GM19240 (cell line): Measurements from ENCODE around the gene SNORC.

Experiments used
- DNase-seq: peaks from one replicate; pipeline ENCODE4 v3.0.0; 2011; ENCODE audit warnings: low spot score; ENCODE audit not compliant: insufficient read length

SNORC gene

DNA sequence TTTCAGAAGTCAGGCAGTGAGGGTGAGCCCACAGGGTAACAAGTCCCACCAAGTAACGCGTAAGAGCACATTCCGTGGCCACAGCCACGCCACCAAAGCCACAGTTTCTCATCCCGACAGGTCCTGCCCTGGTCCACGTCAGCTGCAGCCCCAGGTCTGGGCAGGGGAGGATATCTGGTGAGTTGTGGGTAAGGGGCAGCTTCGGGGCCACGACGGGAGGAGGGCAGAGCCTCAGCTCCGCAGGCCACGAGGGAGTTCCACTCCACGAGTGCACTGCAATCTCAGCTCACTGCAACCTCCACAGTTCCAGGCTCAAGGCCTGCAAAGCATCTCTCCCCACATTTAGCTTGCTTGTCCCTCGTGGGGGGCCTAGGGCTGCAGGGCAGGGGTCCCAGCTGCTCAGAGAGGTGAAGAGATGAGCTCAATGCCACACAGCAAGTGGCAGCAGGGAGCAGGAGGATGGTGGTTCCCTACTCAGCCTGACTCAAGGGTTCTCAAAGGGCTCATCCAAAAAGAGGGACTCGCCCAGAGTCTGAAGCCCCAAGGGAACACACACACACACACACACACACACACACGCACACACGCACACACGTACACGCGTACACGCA, 12.5 kb downstream of the SNORC start:
- no peak for DNase-seq

DNA sequence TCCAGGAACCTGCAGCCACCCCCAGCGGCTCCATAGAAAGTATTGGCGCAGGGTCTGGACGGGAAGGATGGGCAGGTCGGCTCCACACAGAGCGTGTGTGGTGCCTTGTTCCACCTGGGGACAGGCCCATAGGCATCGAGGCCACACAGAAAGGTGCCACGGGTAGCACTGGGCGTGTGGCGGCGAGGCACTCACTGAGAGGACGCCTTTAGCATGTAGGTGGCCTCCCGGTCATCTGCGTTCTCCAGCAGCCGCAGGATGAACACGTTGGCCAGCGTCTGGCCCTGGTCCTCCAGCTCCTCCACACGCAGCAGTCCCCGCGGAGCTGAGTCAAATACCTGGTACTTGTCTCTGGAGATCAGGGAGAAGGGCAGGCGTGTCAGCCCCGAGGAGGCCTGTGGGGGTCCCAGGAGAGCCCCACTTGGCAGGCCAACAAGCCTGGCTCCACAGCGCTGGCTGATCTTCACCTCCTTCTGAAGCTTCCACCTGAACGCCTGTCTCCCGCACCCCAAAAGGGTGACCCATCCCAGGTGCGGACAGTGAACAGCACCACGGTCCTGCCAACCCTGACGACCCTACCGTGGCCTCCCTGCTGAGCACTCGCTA, 13.2 kb downstream of the SNORC start:
- DNase-seq, result no peak

DNA sequence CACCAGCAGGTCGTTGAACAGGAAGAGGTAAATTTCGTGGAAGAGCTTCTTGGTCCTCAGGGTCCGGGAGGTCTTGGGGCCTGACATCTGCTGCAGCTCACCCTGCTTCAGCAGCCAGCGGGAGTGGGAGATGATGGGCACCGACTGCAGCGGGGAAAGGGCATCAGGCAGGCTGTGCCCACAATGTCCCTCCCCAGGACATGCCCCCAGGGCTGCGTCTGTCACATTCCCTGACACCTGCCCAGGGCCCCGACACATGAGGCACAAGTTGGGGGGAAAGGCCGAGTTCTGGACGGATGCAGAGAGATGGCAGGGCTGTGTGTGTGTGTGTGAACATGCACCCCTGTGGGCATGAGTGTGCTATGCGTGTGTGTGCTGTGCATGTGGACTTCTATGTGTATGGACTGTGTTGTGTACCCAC, 13.9 kb downstream of the SNORC start:
- DNase-seq, result no peak

DNA sequence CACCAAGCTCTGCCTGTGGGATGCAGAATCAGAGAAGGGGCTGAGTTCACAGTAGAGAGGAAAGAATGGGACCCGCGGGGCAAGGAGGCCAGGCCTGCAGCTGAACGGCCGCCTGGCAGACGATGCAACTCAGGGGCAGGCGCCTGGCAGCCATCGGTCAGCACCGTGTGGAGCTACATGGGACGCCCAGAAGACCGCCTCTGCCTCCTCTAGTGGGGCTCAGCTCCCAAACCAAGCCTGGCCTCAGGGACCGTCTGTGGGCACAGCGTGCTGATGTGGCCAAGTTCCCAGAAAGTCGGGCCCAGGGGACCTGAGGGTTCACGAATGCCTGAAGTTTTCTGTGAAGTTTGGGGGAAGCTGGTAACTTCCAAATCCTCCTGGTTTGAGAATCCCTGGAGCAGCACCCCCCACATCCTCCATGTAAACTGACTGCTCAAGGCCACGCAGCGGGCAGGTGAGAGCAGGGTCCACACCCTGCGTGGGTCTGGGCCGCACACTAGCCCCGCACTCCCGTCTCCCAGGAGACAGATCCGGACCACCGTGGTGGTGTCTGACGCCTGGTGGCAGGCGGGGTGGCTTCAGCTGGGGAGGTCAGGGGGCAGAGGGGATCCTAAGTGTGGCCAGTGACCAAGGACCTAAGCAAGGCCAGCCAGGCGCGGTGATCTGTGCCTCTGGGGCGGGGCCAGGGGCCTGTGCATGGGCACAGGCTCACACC, 14.6 kb downstream of the SNORC start:
- DNase-seq, result no peak

DNA sequence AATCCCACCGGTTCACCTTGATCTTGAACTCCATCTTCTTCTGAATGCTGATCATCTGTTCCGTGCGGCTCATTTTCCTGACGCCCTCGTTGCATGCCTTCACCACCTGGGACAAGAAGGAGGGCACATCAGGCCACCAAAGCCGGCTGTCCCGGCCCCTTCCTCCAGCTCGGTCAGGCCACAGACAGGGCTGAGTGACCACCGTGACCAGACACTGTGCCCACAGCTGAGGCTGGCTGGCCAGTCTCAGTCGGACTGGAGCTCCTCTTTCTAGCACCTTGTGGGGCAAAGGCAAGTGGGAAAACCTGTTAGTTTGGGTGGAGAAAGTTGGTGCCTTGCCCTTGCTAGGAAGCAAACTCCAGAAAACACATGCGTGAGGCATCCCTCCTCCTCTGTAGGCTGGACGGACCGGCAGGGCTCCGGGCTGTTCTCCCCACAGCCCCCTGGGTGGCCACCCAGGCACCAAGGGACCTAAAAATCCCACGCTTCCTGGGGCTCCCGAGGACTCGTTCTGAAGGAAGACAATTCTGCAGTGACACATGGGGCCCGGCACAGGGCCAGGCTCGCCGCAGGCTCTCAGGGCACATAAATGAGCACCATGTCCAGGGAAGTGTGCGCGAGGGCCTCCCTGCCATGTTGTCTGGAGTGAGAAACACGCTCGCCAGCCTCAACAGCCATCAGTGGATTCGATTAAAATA, 15.3 kb downstream of the SNORC start:
- DNase-seq, result no peak

DNA sequence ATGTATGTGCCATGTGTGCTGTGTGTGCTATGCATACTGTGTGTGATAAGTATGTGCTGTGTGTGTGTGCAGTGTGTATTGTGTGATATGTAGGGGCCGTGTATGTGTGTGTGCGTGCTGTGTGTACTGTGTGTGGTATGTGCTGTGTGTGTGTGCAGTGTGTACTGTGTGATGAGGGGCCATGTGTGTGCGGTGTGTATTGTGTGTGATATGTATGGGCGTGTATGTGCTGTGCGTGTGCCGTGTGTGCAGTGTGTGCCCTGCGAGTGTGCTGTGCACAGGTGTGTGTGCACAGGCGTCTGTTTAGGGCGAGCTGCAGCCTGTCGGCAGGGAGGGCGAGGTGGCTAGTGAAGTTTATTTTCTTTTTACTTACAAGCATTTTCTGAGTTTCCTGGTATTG, 16.1 kb downstream of the SNORC start:
- no peak for DNase-seq

DNA sequence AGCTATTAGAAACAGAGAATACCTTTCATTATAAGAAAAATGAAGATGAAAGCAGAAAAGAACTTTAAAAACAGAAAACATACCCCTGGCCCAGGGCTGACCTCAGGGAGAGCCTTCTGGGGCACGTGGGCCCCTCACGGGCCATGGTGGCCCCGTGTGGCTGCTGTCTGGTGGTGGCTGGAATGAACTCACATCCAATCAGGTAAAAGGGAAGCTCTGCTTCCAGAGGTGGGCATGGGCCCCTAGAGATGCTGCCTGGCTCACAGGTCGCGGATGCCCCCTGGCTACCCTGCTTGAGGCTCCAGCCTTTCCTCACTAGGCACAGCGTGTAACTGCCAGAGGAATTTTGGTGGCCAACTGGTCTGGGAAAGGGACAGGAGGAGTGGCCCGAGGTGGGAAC, 16.6 kb downstream of the SNORC start:
- DNase-seq, result no peak

DNA sequence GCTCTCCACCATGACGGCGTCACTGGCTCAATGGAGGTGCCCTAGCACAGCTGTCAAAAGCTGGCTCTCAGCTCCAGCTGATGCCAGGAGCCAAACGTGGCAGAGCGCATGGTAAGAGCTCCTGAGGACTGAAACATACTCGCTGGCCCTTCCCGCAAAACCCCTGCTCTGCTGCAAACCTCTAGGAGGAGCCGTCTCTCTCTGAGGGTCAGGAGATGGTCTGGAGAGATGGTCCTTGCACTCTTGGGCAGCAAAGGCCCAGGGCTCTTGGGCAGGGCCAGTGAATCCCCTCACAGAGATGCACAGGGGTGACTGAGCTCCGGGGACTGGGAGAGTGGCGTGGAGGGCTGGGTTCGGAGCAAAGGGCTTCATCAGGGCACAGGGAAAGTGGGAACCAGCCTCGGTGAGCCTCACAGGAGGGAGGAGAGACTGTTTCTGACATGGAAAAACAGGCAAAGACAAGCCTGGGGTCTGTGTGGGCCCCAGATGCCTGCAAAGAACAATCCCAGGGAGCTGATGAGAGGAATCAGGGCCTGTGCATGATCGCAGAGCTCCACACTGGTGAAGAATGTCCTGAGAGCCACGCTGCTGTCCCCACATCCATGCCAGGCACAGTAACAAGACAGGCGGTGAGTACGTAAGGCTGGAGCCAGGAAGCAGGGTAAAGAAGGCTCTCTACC, 17.2 kb downstream of the SNORC start:
- no peak for DNase-seq

DNA sequence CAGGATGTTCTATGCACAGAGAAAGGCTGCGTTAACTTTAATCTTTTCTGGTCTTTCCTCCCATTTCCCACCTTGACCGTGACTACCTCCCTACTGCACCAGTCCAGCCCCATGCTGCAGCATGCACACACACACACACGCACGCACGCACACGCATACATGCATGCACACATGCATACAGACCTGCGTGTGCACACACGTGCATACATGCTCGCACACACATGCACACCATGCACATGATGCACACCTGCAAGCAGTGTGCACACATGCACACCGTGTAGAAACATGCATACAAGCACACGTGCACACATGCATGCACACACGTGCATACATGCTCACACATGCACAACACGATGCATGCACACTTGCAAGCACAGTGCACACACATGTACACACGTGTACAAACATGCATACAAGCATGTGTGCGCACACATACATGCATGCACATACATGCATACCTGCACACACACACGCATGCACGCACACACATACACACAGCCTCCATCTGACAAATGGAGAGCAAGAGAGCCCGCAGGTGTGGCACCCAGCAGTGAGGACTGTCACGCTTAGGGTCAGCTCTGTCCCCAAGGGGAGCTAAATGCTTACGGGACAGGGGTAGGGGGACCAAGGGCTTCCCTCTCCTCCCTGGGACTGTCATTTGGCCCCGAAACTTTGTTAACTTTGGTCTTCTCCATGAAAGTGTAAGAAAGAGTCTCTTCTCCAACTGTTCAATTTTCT, 18.2 kb downstream of the SNORC start:
- no peak for DNase-seq

DNA sequence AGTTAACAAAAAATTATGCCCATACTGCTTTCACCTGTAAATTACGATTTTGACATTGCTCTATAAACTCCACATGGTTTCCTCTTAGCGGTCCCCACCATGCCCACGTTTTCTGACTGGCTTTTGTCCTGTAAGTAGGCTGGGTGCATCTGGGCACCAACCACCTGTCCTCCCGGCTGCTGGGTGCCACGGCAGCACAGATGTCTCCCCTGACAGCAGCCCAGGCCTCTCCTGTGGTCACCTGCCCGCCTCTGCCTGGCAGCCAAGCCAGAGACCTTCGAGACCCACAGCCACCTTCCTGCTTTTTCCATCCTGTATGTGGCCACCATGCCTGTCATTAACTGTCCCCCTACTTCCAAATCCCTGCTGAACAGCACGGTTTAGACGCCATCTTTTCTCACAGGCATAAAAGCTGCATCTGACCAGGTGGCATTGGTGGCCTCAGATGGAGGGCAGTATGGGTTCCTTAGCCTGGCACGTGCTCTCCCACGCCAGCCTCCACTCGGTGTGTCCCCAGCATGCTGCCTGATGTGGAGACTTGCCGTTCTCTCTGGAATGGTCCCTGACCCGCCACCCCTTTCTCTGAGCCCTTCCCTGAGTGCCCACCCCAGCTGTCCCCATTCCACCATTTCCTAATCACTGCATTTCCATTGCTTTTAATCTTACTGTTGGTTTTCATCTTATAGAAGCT, 18.9 kb downstream of the SNORC start:
- no peak for DNase-seq

DNA sequence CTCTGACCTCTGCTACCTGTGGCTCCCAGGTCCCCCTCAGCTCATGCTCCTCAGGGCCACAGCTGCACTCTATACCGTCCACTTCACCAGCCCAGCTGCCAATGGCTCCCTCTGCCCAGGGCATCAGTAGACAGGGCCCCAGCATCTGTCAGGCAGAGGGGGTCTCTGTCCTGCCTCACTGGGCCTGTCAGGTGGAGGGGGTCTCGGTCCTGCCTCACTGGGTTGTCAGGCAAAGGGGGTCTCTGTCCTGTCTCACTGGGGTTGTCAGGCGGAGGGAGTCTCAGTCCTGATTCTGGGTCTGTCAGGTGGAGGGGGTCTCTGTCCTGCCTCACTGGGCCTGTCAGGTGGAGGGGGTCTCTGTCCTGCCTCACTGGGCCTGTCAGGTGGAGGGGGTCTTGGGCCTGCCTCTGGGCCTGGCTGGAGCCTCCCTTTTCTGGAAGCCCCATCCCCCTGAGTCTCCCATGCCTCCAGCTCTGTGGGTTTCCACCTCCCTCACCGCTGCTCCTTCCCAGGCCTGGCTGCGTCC, 19.9 kb downstream of the SNORC start:
- DNase-seq, result no peak

DNA sequence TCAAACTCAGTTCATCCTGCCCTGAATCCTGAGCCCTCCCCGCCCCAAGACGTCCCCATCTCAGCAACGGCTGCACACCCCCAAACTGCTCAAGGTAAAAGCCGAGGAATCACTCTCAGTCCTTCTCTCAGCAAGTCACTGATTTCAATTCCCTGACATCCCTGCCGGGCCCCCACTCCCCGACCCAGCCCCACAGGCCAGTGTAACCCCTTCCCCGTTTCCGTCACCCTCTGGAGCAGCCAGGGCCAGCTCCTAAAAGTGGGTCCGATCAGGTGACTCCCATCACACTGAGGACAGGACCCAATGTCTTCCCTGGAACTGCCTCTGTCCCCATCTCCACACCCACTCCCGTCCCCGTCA, 20.5 kb downstream of the SNORC start:
- DNase-seq, result no peak

DNA sequence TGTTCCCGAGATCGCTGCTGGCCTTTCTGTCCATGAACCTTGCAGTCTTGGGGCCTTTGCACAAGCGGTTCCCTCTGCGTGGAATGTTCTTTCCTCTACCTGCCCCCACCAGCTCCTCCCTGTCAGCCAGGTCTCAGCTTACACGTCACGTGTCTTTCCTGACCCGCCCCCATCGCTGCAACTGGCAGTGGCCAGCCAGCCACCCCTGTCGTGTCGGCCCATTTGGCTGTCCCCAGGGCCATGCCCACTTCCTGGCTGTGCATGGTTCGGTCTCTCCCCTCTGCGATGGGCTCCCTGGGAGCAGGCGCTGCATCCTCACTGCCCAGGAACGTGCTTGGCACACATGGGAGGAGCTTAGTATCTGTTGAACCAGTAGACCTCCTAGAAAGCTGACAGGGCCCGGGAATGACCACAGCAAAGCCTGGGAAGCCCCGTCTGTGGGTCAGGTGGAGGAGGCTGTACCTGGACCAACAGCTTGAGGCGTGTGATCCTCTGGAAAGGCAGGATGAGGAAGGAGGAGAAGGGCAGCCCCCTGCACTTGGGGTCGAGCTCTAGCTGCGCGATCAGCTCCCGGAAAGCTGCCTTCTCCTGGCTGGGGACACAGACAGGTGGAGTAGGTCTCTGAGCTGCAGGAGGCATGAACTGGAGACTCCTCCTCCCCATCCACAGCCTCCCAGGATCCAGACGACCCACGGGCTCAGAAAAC, 21.0 kb downstream of the SNORC start:
- DNase-seq, result no peak

DNA sequence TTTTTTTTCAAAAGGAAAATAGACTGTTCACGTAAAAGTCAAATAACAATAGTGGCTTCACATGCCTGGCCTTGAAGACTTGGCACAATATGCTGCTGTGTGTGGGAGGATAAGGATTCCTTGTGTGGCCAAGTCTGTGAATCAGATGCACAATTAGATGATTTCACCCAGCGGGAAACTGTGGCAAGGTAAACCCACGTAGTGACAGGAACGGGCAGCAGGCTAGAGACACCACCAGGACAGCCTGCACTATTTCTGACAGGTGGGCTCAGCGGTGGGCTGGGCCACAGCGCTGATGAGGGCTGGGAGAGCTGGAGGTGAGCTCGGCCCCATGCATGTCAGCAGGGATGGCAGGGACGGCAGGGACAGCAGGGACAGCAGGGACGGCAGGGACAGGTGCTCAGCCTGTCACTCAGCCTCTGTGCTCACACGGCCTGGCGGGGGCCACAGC, 21.6 kb downstream of the SNORC start:
- no peak for DNase-seq

DNA sequence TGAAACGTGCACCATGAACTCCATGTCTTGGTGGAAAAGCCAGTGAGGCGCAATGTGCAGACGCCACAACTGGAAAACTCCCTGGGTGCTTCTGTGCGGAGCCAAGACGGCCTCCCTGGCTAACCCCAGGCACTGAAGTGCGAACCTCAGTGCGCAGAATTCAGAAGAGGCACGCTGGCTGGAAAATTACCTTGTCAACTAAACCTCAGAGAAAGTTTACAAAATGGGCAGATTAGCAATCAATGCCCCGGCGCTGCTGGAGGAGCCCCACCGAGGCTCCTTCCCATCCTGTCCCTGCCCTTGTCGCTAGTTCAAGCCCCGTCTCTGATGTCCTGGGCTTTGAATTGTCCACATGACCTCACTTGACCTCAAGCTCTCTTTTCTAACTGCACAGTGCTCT, 22.2 kb downstream of the SNORC start:
- no peak for DNase-seq

DNA sequence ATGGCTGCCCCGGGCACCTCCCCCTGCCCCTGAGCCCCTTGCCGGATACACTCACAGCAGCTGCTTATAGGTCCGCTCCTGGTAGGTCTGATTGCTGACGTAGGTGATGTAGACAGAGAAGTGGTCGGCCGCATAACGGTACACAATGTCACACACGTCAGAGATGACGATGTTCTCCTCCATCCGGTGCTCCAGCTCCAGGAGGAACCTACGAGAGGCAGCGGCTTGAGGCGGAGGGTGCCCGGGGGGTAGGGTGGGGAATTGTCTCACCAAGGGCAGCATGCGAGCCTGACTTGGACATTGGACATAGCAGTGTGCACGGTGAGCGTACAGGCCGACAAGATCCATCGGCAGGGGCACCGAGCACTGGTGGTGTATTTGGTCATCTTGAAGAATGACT, 22.8 kb downstream of the SNORC start:
- DNase-seq, result no peak

DNA sequence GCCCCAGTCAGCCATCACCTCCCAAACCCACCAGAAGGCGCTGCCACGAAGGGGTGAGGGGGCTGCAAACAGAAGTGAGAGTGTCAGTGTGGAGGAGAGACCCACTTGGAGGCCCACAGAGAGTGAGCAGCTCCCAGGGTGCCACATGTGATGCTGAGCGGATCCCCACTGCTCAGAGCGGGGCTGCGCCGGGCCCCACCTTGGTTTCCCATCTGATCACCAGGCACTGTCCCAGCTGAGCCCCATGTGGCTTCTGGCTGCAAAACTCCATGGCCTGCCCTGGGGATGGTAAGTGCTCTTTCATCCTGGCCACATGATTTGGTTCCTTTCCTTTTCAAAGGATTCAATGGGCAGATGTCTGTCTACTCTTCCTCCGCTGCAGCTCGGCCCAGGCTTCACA, 23.8 kb downstream of the SNORC start:
- no peak for DNase-seq

DNA sequence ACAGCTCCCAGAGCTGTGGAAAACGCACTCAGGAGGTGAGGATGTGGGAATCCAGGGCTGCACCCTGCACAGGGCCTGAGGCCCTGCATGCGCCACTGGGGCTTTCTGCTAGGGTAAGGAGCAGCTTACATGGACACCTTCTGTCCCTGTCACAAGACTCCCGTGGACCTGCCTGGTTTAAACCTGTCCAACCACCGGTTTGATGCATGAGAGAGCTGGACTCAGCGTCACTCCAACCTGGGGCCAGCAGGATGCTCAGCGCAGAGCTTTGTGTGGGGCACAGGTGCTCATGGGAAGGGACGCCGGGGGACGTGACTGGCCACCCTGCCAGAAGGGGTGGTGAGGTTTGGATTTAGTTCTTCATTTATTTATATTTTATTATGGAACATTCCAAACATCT, 24.2 kb downstream of the SNORC start:
- no peak for DNase-seq

DNA sequence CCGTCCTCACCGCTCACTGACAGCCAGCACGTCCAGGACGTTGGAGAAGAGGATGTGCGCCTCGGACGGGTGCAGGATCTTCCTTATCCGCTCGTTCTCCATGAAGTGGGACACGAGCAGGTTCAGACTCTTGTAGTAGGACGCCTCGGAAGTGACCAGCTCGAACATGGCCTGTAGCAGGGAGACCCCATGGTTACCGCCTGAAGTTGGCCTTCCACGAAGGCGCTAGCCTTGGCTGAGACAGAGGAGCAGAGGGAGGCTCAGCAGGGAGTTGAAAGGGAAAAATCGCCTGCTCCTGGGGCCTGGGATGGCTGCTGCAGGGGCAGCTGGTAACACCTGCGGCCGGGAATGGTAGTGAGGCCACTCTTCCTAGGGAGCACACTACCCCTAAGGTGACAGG, 24.7 kb downstream of the SNORC start:
- no peak for DNase-seq

DNA sequence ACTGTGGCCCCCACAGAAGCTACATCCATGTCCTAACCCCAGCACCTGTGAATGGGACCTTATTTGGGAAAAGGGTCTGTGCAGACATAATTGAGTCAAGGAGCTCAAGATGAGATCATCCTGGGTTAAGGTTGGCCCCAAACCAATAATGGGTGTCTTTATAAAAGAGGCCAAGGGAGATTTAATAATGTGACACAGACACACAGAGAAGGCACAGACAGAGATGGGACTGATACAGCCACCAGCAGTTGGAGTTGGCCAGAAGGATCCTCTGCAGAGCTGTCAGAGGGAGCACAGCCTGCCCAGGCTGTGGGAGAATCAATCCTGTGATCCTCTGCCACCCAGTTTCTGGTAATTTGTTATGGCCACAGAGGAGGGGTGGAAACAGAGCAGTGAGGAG, 26.0 kb downstream of the SNORC start:
- no peak for DNase-seq
